Tibial nerve (tissue), 4 donors: ENCODE data around the gene KIFC1. TPM values are rescaled to one million over a fixed set of nuclear protein-coding genes. Genes with fewer than 3 reads are reported as not detected.
A peak's percentile ranks its signal among the peaks of the same experiment; 100 is the strongest.

ENCODE experiments used
- DNase-seq, 2 donors: peaks; one replicate each; pipeline ENCODE4 v3.0.0-alpha.2; 2019; ENCODE audit warnings: low spot score in 2 of 2
- H3K27ac ChIP-seq, 4 donors: fragments of 200-600 bp; sonication (generic) in 3 of 4; one replicate each; pipeline ENCODE4 v1.5.1; 2017 to 2019; ENCODE audit warnings: mild to moderate bottlenecking in 1 of 4
- H3K27me3 ChIP-seq, 2 donors: fragments of 200-600 bp; sonication (generic) in 1 of 2; one replicate each; pipeline versions ENCODE4 v1.5.1 to v1.6.0; 2017 to 2019
- H3K36me3 ChIP-seq, 3 donors: fragments of 200-600 bp; sonication (generic); one replicate each; pipeline ENCODE4 v1.5.1; 2018 to 2019
- H3K4me1 ChIP-seq, 4 donors: fragments of 200-600 bp; sonication (generic) in 3 of 4; one replicate each; pipeline ENCODE4 v1.5.1; 2017 to 2019
- H3K4me3 ChIP-seq, 4 donors: fragments of 200-600 bp; sonication (generic) in 3 of 4; one replicate each; pipeline ENCODE4 v1.5.1; 2017 to 2019; ENCODE audit warnings: mild to moderate bottlenecking in 1 of 4, moderate library complexity in 1 of 4
- H3K9me3 ChIP-seq, 4 donors: fragments of 200-600 bp; sonication (generic) in 3 of 4; one replicate each; pipeline ENCODE4 v1.5.1; 2017 to 2019
- EP300 ChIP-seq, 2 donors: sonication (generic); formaldehyde crosslinking; IDR thresholded peaks; one replicate each; pipeline ENCODE4 v1.6.1; 2017; ENCODE audit warnings: antibody characterized with exemption in 2 of 2, mild to moderate bottlenecking in 1 of 2
- POLR2A ChIP-seq, 2 donors: fragments of 450-650 bp; IDR thresholded peaks; one replicate each; pipeline ENCODE4 v1.6.1; 2017; ENCODE audit warnings: antibody characterized with exemption in 2 of 2, mild to moderate bottlenecking in 2 of 2, moderate library complexity in 2 of 2
- WGBS, 2 donors: methylation state at CpG; one replicate each; pipeline ENCODE4 v1.1.5; 2018; 5-methylcytosine and 5-hydroxymethylcytosine counted together
- total RNA-seq, 4 donors: library from RNA; depleted of rRNA; stranded (reverse); fragments of >200 nt; gene quantifications; one replicate each; pipeline ENCODE4 v1.1.0, GENCODE V29; 2016
- TF ChIP-seq, protein P1 (sequence below), 5 experiments: fragments of 200-600 bp in 3 of 5; fragments of 450-650 bp in 2 of 5; sonication (generic) in 3 of 5; IDR thresholded peaks; one replicate each; pipeline ENCODE4 v1.5.1; 2016 to 2019; ENCODE audit warnings: antibody characterized with exemption in 5 of 5, mild to moderate bottlenecking in 3 of 5, moderate library complexity in 2 of 5

The KIFC1 gene
- total RNA-seq, 4 donors from 2014 or later: 0.42 to 3.6 (median 2.1) TPM

DNA sequence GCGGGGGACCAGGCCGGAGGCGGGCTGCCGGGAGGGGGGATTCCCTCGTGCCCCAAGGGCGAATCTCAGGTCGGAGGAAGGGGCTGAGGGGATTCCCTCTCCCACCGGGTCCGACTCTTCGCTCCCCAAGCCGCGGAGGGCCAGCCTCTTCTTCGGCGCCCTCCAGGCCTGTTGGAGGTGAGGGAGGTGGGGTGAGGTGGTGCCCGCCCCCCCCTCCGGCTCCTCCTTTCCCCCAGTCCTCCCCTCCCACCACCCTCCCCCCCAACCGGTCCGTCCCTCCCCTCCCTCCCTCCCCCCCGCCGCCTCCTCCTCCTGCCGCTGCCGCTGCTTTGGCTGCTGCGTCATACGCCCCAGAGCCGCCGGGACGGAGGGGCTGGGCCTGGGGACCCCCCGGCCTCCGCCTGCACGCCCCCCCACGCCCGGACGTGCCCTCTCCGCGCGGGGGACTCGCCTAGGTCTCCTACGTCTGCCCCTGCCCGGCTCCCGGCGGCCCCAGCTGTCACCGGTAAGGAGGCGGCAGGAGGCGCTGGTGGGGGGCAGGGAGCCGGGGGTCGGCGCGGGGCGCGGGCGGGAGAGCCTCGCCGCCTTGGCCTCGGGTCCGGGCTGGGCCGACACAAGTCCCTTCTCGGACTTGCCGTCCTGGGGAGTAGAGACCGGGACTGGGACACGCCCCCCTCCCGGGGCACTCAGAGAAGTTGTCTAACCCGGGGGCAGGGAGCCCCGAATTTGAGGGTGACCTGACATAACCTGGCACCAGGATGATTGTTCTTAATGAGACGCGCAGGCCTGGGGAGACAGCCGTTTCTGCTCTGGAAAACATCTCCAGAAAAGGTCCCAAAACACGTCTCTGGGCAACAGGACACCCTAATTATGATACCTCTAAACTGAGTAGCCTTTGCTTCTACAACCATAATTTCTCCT, 19.3 kb downstream of the KIFC1 start, which contains the start of gene PHF1:
PHF1 (plus strand) TSS at position 304 of the 921 bp plus-strand sequence. CDS start 1,250 bp downstream, outside the sequence.
- Histone ChIP-seq H3K27me3 (no peaks in the 10 kb centered on the region), H3K36me3 (peaks cover 0 to 38% (median 16%) of the 10 kb centered on the region in 3 donors), H3K4me3 (peak within 1 kb of the TSS; percentile 69 to 100 (median 100)), H3K9me3 (no peaks in the 10 kb centered on the region), H3K27ac (peak within 1 kb of the TSS; percentile 94 to 100 (median 100)), H3K4me1 (peaks cover 0 to 52% (median 12%) of the 10 kb centered on the region in 4 donors)
- WGBS, 2 donors: 0 to 1% methylated on average over 20 to 33 of the region's 67 CpGs
- DNase-seq: peak in 1 of 2 donors; percentile 31
- TF ChIP-seq EP300 (IDR thresholded peaks at IDR 0.05) (peak in 1 of 2 donors; percentile 81), POLR2A (IDR thresholded peaks at IDR 0.05) (peak in 1 of 2 donors; percentile 76)
- TF ChIP-seq, protein P1, sequence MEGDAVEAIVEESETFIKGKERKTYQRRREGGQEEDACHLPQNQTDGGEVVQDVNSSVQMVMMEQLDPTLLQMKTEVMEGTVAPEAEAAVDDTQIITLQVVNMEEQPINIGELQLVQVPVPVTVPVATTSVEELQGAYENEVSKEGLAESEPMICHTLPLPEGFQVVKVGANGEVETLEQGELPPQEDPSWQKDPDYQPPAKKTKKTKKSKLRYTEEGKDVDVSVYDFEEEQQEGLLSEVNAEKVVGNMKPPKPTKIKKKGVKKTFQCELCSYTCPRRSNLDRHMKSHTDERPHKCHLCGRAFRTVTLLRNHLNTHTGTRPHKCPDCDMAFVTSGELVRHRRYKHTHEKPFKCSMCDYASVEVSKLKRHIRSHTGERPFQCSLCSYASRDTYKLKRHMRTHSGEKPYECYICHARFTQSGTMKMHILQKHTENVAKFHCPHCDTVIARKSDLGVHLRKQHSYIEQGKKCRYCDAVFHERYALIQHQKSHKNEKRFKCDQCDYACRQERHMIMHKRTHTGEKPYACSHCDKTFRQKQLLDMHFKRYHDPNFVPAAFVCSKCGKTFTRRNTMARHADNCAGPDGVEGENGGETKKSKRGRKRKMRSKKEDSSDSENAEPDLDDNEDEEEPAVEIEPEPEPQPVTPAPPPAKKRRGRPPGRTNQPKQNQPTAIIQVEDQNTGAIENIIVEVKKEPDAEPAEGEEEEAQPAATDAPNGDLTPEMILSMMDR (IDR thresholded peaks at IDR 0.05): no peak

DNA sequence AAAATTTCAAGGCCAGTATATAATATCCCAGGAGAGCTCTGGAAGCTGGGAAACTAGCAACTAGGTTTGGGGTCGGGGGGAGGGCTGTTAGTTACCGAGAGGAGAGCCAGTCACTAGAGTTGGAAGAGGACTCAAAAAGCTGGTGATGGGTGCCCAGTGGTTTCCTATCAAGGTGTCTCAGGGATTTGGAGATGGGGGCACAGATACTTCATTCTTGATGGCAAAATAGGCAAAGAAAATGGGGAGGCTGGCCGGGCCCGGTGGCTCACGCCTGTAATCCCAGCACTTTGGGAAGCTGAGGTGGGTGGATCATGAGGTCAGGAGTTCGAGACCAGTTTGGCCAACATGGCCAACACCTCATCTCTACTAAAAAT, 20.0 kb downstream of the KIFC1 start:
- Histone ChIP-seq H3K27me3 (no peaks in the 10 kb centered on the region), H3K9me3 (no peaks in the 10 kb centered on the region), H3K27ac (peak overlapping the region; percentile 94 to 100 (median 100)), H3K4me1 (peaks cover 0 to 58% (median 18%) of the 10 kb centered on the region in 4 donors), H3K36me3 (peaks cover 0 to 44% (median 16%) of the 10 kb centered on the region in 3 donors), H3K4me3 (peak overlapping the region; percentile 69 to 100 (median 100))
- no peak for TF ChIP-seq POLR2A (IDR thresholded peaks at IDR 0.05)
- no peak for TF ChIP-seq EP300 (IDR thresholded peaks at IDR 0.05)
- TF ChIP-seq, protein P1 (IDR thresholded peaks at IDR 0.05): no peak
- DNase-seq: no peak
- WGBS, 2 donors: 37% methylated on average over 6 of the region's 6 CpGs

DNA sequence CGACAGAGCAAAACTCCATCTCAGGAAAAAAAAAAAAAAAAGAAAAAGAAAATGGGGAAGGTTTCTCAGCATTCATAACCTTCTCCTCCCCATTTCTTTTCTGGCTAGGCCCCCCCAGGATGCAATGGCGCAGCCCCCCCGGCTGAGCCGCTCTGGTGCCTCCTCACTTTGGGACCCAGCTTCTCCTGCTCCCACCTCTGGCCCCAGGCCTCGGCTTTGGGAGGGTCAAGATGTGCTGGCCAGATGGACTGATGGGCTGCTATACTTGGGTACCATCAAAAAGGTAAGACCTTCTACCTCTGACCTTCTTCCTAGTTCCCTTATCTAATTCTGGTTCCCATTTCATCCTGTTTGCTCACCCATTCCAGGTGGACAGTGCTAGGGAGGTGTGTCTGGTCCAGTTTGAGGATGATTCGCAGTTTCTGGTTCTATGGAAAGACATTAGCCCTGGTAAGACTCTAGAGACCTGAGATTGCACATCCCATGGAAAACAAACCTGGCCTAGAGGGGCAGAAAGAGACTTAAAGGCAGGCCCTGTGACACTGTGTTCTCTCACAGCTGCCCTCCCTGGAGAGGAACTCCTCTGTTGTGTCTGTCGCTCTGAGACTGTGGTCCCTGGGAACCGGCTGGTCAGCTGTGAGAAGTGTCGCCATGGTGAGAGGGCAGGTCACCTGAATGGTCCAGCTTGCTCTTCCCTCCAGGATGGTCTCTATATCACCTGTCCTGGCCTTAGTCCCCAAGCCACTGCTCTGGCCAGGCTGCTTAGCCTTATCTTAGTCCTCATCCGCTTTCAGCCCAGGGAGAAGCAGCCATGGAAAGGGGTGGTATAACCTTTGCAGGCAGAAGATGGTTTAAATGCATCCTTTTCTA, 20.8 kb downstream of the KIFC1 start:
- Histone ChIP-seq H3K9me3 (no peaks in the 10 kb centered on the region), H3K27ac (peak overlapping the region; percentile 94 to 100 (median 100)), H3K4me3 (peak overlapping the region; percentile 69 to 100 (median 100)), H3K4me1 (peaks cover 0 to 66% (median 24%) of the 10 kb centered on the region in 4 donors), H3K27me3 (no peaks in the 10 kb centered on the region), H3K36me3 (peaks cover 0 to 44% (median 16%) of the 10 kb centered on the region in 3 donors)
- no peak for DNase-seq
- WGBS, 2 donors: 83 to 88% methylated on average over 10 of the region's 10 CpGs
- TF ChIP-seq POLR2A (IDR thresholded peaks at IDR 0.05): no peak
- TF ChIP-seq EP300 (IDR thresholded peaks at IDR 0.05): no peak
- TF ChIP-seq, protein P1 (IDR thresholded peaks at IDR 0.05): no peak

DNA sequence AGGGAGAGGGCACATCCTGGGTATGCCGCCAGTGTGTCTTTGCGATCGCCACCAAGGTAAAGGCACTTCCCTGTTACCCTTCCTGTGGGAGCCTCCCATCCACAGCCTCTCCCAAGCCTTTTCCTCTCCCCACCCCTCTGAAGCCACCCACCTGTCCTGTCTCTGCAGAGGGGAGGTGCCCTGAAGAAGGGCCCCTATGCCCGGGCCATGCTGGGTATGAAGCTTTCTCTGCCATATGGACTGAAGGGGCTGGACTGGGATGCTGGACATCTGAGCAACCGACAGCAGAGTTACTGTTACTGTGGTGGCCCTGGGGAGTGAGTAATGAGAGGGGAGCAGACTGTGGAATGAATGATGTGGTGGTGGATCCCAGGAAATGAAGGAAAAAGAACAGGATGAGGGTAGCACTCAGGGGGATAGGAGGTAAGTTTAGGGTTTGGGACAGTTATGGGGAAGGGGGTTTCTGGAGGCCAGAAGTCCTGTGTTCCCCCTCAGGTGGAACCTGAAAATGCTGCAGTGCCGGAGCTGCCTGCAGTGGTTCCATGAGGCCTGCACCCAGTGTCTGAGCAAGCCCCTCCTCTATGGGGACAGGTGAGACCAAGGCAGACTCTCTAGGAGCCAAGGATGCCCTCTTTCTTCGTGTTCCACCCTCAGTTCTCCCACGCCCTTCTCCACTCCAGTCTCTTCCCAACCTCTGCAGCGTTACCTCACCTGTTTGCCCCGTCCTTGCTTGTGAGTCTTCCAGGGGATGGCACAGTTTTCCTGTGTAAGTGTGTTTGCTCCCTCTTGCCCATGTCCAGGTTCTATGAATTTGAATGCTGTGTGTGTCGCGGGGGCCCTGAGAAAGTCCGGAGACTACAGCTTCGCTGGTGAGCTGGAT, 21.9 kb downstream of the KIFC1 start:
- Histone ChIP-seq H3K4me3 (no peak overlapping the region), H3K36me3 (peaks cover 0 to 44% (median 16%) of the 10 kb centered on the region in 3 donors), H3K27ac (peak overlapping the region in 1 of 4 donors; percentile 100), H3K9me3 (no peaks in the 10 kb centered on the region), H3K4me1 (peaks cover 0 to 69% (median 26%) of the 10 kb centered on the region in 4 donors), H3K27me3 (no peaks in the 10 kb centered on the region)
- 81 to 87% methylated on average over 14 of the region's 14 CpGs for WGBS, 2 donors
- DNase-seq: no peak
- TF ChIP-seq POLR2A (IDR thresholded peaks at IDR 0.05) (no peak), EP300 (IDR thresholded peaks at IDR 0.05) (no peak)
- TF ChIP-seq, protein P1 (IDR thresholded peaks at IDR 0.05): no peak
